ENCODE measurements around the gene MSL1. TPM values are rescaled to one million over a fixed set of nuclear protein-coding genes. Genes with fewer than 3 reads are reported as not detected.

Gene MSL1
- total and polyA plus RNA-seq, 2 of the 13 experiments (the other 11 are each of a cell fraction or from before 2014, with no cell fraction given) = 63.8 to 88.5 TPM

- TF ChIP-seq ZNF382 (CRISPR knock-in tag; IDR thresholded peaks at IDR 0.05; ENCODE audit: borderline replicate concordance) (no peak), CENPX (CRISPR knock-in tag; IDR thresholded peaks at IDR 0.05) (no peak), BCLAF1 (IDR thresholded peaks at IDR 0.05) (no peak), ELF3 (CRISPR knock-in tag; IDR thresholded peaks at IDR 0.05) (peak; percentile 42; the same call in 1 of the 2 replicates), KDM3A (CRISPR knock-in tag; IDR thresholded peaks at IDR 0.05; ENCODE audit: low read depth) (0 out of 2 replicates have a peak, but pooled peaks have one; percentile 54), ZNF552 (CRISPR knock-in tag; IDR thresholded peaks at IDR 0.05; ENCODE audit: borderline replicate concordance) (no peak), IRF1 (CRISPR knock-in tag; IDR thresholded peaks at IDR 0.05; ENCODE audit: low read depth) (no peak), SNAPC5 (CRISPR knock-in tag; IDR thresholded peaks at IDR 0.05; ENCODE audit: borderline replicate concordance) (no peak), ZNF205 (CRISPR knock-in tag; IDR thresholded peaks at IDR 0.05) (no peak; the same call in 1 of the 2 replicates), ZC3H4 (CRISPR knock-in tag; IDR thresholded peaks at IDR 0.05; ENCODE audit: borderline replicate concordance) (no peak), MAFF (IDR thresholded peaks at IDR 0.05; ENCODE audit: low read depth, low read length) (no peak), ZBTB49 (CRISPR knock-in tag; IDR thresholded peaks at IDR 0.05; ENCODE audit: borderline replicate concordance) (no peak), SIX1 (CRISPR knock-in tag; IDR thresholded peaks at IDR 0.05; ENCODE audit: borderline replicate concordance) (no peak), ZNF335 (CRISPR knock-in tag; IDR thresholded peaks at IDR 0.05) (no peak), RFXANK (CRISPR knock-in tag; IDR thresholded peaks at IDR 0.05) (no peak), SMC3 (IDR thresholded peaks at IDR 0.05; ENCODE audit: low read length) (peak; percentile 89), ZNF296 (CRISPR knock-in tag; conservative IDR thresholded peaks at IDR 0.05) (no peak)
These were observed 46.4 kb upstream of the MSL1 start (continued) for GRCh38 chr17:40075201-40075941.
